ENCODE measurements around the gene PLD4.

DNA sequence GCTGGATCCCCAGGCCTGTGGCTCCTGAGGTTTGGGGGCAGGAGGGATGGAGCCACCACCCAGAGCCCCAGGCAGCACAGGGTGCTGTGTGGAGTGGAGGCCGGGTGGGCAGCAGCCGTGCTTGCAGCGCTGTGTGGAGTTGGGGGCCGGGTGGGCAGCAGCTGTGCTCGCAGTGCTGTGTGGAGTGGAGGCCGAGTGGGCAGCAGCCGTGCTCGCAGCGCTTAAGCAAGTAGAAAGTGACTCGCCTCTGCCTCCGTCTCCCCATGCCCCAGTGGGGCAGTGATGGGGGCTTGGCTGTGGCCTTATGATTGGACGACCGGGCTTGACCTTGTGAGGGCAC is 49.3 kb upstream of the PLD4 start:
- no peak for TF ChIP-seq YY1 (IDR thresholded peaks at IDR 0.05; ENCODE audit: low read depth)
- TF ChIP-seq, protein P1, sequence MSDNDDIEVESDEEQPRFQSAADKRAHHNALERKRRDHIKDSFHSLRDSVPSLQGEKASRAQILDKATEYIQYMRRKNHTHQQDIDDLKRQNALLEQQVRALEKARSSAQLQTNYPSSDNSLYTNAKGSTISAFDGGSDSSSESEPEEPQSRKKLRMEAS (IDR thresholded peaks at IDR 0.05), result no peak
- TF ChIP-seq EGR1 (IDR thresholded peaks at IDR 0.05), result no peak
- no peak for TF ChIP-seq NFIC (IDR thresholded peaks at IDR 0.05)
- TF ChIP-seq, protein P2, sequence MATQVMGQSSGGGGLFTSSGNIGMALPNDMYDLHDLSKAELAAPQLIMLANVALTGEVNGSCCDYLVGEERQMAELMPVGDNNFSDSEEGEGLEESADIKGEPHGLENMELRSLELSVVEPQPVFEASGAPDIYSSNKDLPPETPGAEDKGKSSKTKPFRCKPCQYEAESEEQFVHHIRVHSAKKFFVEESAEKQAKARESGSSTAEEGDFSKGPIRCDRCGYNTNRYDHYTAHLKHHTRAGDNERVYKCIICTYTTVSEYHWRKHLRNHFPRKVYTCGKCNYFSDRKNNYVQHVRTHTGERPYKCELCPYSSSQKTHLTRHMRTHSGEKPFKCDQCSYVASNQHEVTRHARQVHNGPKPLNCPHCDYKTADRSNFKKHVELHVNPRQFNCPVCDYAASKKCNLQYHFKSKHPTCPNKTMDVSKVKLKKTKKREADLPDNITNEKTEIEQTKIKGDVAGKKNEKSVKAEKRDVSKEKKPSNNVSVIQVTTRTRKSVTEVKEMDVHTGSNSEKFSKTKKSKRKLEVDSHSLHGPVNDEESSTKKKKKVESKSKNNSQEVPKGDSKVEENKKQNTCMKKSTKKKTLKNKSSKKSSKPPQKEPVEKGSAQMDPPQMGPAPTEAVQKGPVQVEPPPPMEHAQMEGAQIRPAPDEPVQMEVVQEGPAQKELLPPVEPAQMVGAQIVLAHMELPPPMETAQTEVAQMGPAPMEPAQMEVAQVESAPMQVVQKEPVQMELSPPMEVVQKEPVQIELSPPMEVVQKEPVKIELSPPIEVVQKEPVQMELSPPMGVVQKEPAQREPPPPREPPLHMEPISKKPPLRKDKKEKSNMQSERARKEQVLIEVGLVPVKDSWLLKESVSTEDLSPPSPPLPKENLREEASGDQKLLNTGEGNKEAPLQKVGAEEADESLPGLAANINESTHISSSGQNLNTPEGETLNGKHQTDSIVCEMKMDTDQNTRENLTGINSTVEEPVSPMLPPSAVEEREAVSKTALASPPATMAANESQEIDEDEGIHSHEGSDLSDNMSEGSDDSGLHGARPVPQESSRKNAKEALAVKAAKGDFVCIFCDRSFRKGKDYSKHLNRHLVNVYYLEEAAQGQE (IDR thresholded peaks at IDR 0.05; ENCODE audit: low read depth), result no peak
- no peak for TF ChIP-seq RAD21 (IDR thresholded peaks at IDR 0.05; ENCODE audit: low read depth)
- no peak for TF ChIP-seq ZBTB7A (IDR thresholded peaks at IDR 0.05; ENCODE audit: low read depth)
- TF ChIP-seq CREB1 (IDR thresholded peaks at IDR 0.05; ENCODE audit: low read depth), result no peak

All from Ishikawa (cell line).